Glutamatergic neuron (in vitro differentiated cells): ENCODE data around the gene SVIL. TPM values are rescaled to one million over a fixed set of nuclear protein-coding genes. Genes with fewer than 3 reads are reported as not detected.
A peak's percentile ranks its signal among the peaks of the same experiment; 100 is the strongest.

Experiments used
- DNase-seq: peaks from one replicate; pipeline ENCODE4 v3.0.0; 2022
- H3K27ac Mint-ChIP-seq: one replicate; pipeline ENCODE4 v1.8.0; 2020; ENCODE audit warnings: mild to moderate bottlenecking, mixed read lengths, inconsistent platforms; ENCODE audit not compliant: unreplicated experiment
- H3K27me3 Mint-ChIP-seq: one replicate; pipeline ENCODE4 v1.8.0; 2020; ENCODE audit warnings: mild to moderate bottlenecking, moderate library complexity, mixed read lengths, inconsistent platforms; ENCODE audit not compliant: unreplicated experiment
- H3K36me3 Mint-ChIP-seq: one replicate; pipeline ENCODE4 v1.8.0; 2020; ENCODE audit warnings: mild to moderate bottlenecking, mixed read lengths, inconsistent platforms; ENCODE audit not compliant: unreplicated experiment
- H3K4me1 Mint-ChIP-seq: one replicate; pipeline ENCODE4 v1.8.0; 2020; ENCODE audit warnings: mild to moderate bottlenecking, low read depth, mixed read lengths, inconsistent platforms; ENCODE audit not compliant: unreplicated experiment
- H3K4me3 Mint-ChIP-seq: one replicate; pipeline ENCODE4 v1.8.0; 2020; ENCODE audit warnings: mild to moderate bottlenecking, mixed read lengths, inconsistent platforms; ENCODE audit not compliant: unreplicated experiment
- H3K9me3 Mint-ChIP-seq: one replicate; pipeline ENCODE4 v1.8.0; 2020; ENCODE audit warnings: mild to moderate bottlenecking, moderate library complexity, mixed read lengths, inconsistent platforms; ENCODE audit not compliant: unreplicated experiment
- total RNA-seq: library from RNA; stranded (reverse); fragmentation: NEBNext Ultra II Directional; extraction: Animal tissue kit (Norgen Biotek cat#: 25700); gene quantifications from one replicate; pipeline ENCODE4 v1.2.1, GENCODE V29; 2021; ENCODE audit not compliant: unreplicated experiment
- TF ChIP-seq, protein P1 (sequence below): fragments of 200-600 bp; sonication (generic); IDR thresholded peaks from one replicate; pipeline ENCODE4 v1.5.0; 2021; ENCODE audit not compliant: partially characterized antibody, unreplicated experiment

The SVIL gene
- total RNA-seq, 1 donor from 2014 or later = 117 TPM

DNA sequence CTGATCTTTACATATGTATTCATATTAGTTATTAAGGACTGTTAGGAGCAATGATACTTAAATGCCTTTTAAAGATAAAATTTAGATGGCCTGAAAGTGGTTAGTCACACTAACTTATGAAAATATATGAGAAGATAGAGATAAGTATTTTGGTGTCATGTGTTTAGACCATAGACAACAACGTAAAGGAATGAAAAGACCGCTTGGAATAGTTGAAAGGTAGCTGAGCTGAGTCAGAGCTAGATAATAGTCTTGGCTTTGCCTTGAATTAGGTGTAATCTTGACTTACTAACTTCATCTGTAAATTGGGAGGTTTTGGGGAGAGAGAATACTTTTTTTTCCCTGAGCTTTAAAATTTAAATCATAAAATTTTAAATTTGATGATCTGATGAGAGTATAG, 218.9 kb downstream of the SVIL start:
- TF ChIP-seq, protein P1, sequence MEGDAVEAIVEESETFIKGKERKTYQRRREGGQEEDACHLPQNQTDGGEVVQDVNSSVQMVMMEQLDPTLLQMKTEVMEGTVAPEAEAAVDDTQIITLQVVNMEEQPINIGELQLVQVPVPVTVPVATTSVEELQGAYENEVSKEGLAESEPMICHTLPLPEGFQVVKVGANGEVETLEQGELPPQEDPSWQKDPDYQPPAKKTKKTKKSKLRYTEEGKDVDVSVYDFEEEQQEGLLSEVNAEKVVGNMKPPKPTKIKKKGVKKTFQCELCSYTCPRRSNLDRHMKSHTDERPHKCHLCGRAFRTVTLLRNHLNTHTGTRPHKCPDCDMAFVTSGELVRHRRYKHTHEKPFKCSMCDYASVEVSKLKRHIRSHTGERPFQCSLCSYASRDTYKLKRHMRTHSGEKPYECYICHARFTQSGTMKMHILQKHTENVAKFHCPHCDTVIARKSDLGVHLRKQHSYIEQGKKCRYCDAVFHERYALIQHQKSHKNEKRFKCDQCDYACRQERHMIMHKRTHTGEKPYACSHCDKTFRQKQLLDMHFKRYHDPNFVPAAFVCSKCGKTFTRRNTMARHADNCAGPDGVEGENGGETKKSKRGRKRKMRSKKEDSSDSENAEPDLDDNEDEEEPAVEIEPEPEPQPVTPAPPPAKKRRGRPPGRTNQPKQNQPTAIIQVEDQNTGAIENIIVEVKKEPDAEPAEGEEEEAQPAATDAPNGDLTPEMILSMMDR = no peak
- no peaks in the 10 kb centered on the region for H3K9me3 Mint-ChIP-seq
- no peaks in the 10 kb centered on the region for H3K4me1 Mint-ChIP-seq
- peaks cover 1% of the 10 kb centered on the region for H3K27me3 Mint-ChIP-seq
- H3K4me3 Mint-ChIP-seq = no peak overlapping the region
- H3K27ac Mint-ChIP-seq = no peak overlapping the region
- no peak for DNase-seq
- no peaks in the 10 kb centered on the region for H3K36me3 Mint-ChIP-seq

DNA sequence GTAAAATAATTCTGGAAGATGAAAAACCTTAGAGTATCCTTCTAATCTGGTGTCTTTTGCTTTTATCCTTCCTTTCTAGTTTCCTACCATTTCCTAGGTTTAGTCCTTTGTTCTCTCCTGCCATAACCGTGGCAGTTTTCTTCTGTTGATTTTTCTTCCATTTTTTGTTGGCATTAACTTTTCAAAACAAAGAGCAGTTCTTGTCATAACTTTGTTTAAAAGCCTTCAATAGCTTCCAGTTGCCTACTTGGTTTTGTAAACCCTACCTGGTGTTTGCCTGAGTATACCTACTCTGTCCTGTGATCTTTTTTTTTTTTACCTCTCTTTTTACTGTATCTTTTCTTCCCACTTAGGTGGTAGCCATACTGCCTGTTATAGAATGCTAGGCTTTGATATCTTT, 220.3 kb downstream of the SVIL start:
- Mint-ChIP-seq H3K27ac (no peak overlapping the region), H3K36me3 (peaks cover 6% of the 10 kb centered on the region), H3K4me1 (no peaks in the 10 kb centered on the region), H3K27me3 (peaks cover 5% of the 10 kb centered on the region), H3K4me3 (no peak overlapping the region), H3K9me3 (peaks cover 3% of the 10 kb centered on the region)
- DNase-seq = no peak
- TF ChIP-seq, protein P1 = no peak

DNA sequence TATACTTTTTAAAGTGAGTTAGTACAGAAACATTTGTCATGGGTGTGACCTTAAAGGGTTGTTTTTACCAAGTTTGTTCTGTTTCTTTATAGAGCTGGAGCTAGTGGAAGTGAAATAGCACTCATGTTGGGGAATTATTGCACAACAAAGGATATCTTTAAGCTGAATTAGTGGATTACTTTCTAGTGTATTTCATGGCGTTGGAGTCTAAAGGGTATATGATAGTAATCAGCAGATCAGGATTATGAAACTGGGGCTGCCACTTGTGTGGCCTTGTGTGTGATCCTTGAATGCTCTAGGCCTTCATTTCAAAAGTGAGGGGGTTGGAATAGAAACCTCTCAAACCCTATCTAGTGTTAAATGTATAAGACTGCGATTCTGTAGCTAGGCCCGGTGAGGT, 222.3 kb downstream of the SVIL start:
- TF ChIP-seq, protein P1 = no peak
- Mint-ChIP-seq H3K4me3 (no peak overlapping the region), H3K27me3 (peaks cover 5% of the 10 kb centered on the region), H3K9me3 (peaks cover 3% of the 10 kb centered on the region), H3K27ac (no peak overlapping the region), H3K36me3 (peaks cover 10% of the 10 kb centered on the region), H3K4me1 (no peaks in the 10 kb centered on the region)
- DNase-seq = no peak

DNA sequence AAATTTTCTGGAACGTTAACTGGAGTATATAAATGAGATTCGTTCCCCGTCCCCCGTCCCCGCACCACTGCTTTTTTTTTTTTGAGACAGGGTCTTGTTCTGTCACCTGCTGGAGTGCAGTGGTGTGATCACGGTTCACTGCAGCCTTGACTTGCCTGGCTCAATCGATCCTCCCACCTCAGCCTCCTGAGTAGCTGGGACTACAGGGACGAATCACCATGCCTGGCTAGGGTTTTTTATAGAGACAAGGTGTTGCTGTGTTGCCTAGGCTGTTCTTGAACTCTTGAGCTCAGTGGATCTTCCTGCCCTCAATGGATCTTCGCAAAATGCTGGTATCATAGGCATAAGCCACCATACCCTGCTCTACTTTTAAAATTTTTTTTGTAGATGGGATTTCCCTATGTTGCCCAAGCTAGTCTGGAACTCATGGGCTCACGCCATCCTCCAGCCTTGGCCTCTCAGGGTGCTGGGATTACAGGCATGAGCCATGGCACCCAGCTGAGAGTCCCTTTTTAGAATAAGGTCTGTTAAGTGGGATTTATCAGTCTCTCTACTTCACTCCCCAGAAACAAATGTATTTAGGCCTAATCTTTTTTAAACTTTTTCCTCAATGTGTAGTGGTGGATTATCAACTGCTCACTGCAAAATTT, 223.0 kb downstream of the SVIL start:
- TF ChIP-seq, protein P1 = no peak
- Mint-ChIP-seq H3K9me3 (peaks cover 3% of the 10 kb centered on the region), H3K27me3 (peaks cover 5% of the 10 kb centered on the region), H3K4me1 (no peaks in the 10 kb centered on the region), H3K27ac (no peak overlapping the region), H3K4me3 (no peak overlapping the region), H3K36me3 (peaks cover 14% of the 10 kb centered on the region)
- DNase-seq = no peak

DNA sequence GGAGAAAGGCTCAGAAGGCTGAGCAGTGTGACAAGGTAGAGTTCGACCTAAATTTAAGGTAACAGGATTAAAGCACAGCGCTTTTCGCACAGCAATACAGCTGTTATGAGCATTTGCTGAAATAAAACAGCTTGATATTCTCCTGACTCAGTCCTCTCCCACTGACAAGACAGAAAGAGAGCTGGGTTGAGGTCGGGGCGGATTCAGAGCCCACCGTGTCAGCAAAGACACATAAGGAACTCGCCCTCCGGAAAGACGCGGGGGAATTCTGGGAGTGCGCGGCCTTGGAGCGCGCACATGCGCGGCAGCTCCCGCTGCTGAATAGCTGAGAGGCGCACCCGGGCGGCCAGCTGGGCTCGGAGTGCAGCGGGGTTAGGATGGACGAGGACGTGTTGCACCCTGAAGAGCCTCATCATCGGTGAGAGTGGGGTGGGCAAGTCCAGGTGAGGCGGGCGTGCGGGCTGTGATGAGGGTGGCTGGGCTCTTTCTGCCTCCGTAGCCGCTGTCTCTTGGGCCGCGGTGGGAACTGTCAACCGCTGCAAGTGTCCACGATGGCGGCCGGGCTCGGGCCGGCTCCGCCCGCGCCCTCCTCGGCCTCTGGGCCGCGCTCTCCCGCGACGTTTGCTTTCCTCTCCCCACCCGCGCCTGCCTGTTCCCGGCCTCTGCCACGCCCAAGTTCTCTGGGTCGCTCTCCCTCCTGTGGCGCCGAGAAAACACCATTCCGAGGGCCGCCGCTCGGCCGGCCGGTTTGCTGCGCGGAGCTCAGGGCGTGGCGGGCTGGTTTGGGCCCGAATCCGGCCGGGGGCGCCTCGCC, 225.3 kb downstream of the SVIL start:
- H3K4me3 Mint-ChIP-seq = peak overlapping the region; percentile 80

More for the DNA sequence above, 225.3 kb downstream of the SVIL start:
- Mint-ChIP-seq H3K27me3 (peaks cover 5% of the 10 kb centered on the region), H3K36me3 (peaks cover 14% of the 10 kb centered on the region), H3K4me1 (no peaks in the 10 kb centered on the region), H3K9me3 (peaks cover 3% of the 10 kb centered on the region), H3K27ac (peak overlapping the region; percentile 48)
- TF ChIP-seq, protein P1 = no peak
- peak; percentile 45 for DNase-seq
